ENCODE data around the gene SLC17A1.

The SLC17A1 gene

DNA sequence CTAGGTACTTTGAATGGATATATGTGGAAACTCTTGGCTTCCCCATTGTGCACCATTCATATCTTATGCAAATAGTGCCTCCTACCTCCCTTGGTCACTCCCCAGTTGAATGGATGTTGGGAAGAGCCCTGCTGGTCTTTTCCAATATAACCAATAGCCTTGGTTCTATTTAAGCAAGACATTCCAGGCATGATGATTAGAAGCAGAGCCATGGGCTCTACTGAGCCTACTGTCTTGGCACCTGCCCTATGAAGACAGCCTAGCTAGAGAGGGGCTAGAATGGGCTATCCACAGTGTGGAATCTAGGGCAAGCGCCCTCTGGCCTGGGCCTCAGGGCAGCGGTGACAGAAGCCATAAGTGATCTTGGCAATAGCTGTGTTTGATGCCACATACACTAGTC lies 15.6 kb downstream of the SLC17A1 start:
- no peak overlapping the region for H3K27ac ChIP-seq (ENCODE audit: low read depth, low read length)

DNA sequence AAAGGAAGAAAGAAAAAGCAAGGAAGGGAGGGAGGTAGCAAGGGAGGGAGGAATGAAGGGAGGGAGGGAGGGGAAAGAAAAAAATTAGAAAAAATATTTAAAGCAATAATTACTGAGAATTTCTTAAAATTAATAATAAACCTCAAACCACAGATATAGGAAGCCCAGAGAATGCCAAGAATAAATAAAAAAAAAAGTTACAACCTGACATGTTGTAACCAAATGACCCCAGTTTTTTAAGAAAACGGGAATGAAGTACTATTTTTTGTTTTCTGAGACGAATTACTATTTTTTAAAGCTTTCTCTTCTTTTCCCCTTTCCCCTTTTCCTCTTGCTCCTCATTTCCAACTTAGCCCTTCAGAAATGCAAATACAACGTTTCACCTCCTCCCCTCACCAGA lies 16.7 kb downstream of the SLC17A1 start:
- no peaks in the 10 kb centered on the region for H3K27me3 ChIP-seq (ENCODE audit: control insufficient read depth, insufficient read depth, low read length)

More for the DNA sequence above, 15.6 kb downstream of the SLC17A1 start:
- no peaks in the 10 kb centered on the region for H3K36me3 ChIP-seq (ENCODE audit: control insufficient read depth, insufficient read depth, low read length)
- no peak overlapping the region for H3K4me3 ChIP-seq (ENCODE audit: low read length)
- H3K9ac ChIP-seq (ENCODE audit: low read length), result no peak overlapping the region
- H3K4me1 ChIP-seq (ENCODE audit: control insufficient read depth, insufficient read depth, low read length), result no peaks in the 10 kb centered on the region
- H3K27me3 ChIP-seq (ENCODE audit: control insufficient read depth, insufficient read depth, low read length), result no peaks in the 10 kb centered on the region

DNA sequence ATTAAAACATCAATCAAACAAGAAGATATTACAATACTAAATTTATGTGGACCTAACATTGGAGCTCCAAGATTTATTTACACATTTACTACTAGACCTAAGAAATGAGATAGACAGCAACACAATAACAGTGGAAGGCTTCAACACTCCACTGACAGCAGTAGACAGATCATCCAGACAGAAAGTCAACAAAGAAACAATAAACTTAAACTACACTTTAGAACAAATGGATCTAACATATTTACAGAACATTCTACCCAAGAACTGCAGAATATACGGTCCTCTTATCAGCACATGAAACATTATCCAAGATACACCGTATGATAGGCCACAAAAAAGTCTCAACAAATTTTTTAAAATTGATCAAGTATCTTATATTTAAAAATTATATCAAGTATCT lies 27.0 kb downstream of the SLC17A1 start:
- H3K36me3 ChIP-seq (ENCODE audit: control insufficient read depth, insufficient read depth, low read length), result no peaks in the 10 kb centered on the region
- H3K27ac ChIP-seq (ENCODE audit: low read depth, low read length), result no peak overlapping the region
- no peak overlapping the region for H3K9ac ChIP-seq (ENCODE audit: low read length)
- no peaks in the 10 kb centered on the region for H3K27me3 ChIP-seq (ENCODE audit: control insufficient read depth, insufficient read depth, low read length)
- H3K4me1 ChIP-seq (ENCODE audit: control insufficient read depth, insufficient read depth, low read length), result no peaks in the 10 kb centered on the region
- no peak overlapping the region for H3K4me3 ChIP-seq (ENCODE audit: low read length)

More for the DNA sequence above, 16.7 kb downstream of the SLC17A1 start:
- Histone ChIP-seq H3K9ac (ENCODE audit: low read length) (no peak overlapping the region), H3K4me3 (ENCODE audit: low read length) (no peak overlapping the region), H3K4me1 (ENCODE audit: control insufficient read depth, insufficient read depth, low read length) (no peaks in the 10 kb centered on the region), H3K27ac (ENCODE audit: low read depth, low read length) (no peak overlapping the region), H3K36me3 (ENCODE audit: control insufficient read depth, insufficient read depth, low read length) (no peaks in the 10 kb centered on the region)

DNA sequence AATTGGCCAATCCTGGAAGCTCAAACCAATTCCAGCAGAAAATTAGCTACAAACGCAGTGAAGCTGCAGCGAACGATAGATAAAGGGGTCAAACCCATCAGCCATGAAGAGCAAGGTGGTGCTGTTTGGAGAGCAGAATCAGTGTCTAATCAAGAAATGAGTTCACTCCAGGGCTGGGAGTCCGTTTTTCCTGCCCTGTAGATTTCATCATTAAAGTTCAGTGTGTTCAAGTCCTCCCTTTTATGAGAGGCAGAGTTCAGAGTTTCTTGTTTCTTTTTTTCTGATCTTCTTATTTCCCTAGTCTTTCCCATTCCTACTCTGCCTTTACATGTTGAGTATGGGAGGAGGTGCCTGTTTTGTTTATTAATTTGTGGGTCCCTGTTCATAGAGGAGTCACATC lies 30.4 kb downstream of the SLC17A1 start:
- Histone ChIP-seq H3K4me1 (ENCODE audit: control insufficient read depth, insufficient read depth, low read length) (no peaks in the 10 kb centered on the region), H3K27me3 (ENCODE audit: control insufficient read depth, insufficient read depth, low read length) (no peaks in the 10 kb centered on the region), H3K36me3 (ENCODE audit: control insufficient read depth, insufficient read depth, low read length) (no peaks in the 10 kb centered on the region), H3K27ac (ENCODE audit: low read depth, low read length) (no peak overlapping the region), H3K4me3 (ENCODE audit: low read length) (no peak overlapping the region), H3K9ac (ENCODE audit: low read length) (no peak overlapping the region)

DNA sequence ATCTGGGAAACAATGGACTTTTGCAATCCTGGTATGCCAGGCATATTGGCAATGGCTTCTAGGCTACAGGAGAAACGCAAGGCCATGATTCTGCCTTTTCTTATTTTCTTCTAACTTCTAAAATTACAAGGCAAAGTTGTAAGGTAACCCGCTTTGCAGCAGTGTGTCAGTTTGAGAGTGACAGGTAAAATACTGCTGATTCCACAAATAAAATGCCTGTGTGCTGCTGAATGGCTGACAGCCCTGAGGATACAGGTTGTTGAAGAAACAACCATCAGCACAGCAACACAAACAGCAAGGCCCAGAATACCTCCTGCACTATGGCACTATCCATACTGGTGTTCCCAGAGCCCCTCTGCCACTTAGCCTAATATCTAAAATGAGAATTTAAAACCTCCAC lies 37.1 kb downstream of the SLC17A1 start:
- no peak overlapping the region for H3K4me3 ChIP-seq (ENCODE audit: low read length)
- no peaks in the 10 kb centered on the region for H3K36me3 ChIP-seq (ENCODE audit: control insufficient read depth, insufficient read depth, low read length)
- H3K27ac ChIP-seq (ENCODE audit: low read depth, low read length), result no peak overlapping the region
- no peak overlapping the region for H3K9ac ChIP-seq (ENCODE audit: low read length)
- no peaks in the 10 kb centered on the region for H3K27me3 ChIP-seq (ENCODE audit: control insufficient read depth, insufficient read depth, low read length)
- H3K4me1 ChIP-seq (ENCODE audit: control insufficient read depth, insufficient read depth, low read length), result no peaks in the 10 kb centered on the region

DNA sequence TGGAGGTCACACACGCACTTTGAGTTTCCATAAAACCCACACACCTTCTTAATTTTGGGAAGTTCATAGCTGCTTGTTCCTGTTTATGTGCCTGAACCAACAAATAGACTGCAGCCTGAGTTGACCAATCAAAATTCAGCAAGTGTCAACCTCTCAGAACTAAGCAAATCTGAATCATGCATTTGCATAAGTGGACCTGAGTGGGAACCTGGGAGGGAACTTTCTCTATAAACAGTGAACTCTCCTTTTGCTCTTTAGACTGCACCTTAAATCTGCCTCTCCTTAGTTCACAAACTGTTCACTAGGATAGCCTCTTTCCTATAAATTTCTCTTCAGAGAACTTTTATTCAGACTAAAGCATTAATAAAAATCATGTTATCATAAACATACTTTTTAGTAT lies 37.9 kb downstream of the SLC17A1 start:
- no peak overlapping the region for H3K4me3 ChIP-seq (ENCODE audit: low read length)
- no peak overlapping the region for H3K27ac ChIP-seq (ENCODE audit: low read depth, low read length)
- no peaks in the 10 kb centered on the region for H3K4me1 ChIP-seq (ENCODE audit: control insufficient read depth, insufficient read depth, low read length)
- no peaks in the 10 kb centered on the region for H3K36me3 ChIP-seq (ENCODE audit: control insufficient read depth, insufficient read depth, low read length)
- no peak overlapping the region for H3K9ac ChIP-seq (ENCODE audit: low read length)
- H3K27me3 ChIP-seq (ENCODE audit: control insufficient read depth, insufficient read depth, low read length), result no peaks in the 10 kb centered on the region

DNA sequence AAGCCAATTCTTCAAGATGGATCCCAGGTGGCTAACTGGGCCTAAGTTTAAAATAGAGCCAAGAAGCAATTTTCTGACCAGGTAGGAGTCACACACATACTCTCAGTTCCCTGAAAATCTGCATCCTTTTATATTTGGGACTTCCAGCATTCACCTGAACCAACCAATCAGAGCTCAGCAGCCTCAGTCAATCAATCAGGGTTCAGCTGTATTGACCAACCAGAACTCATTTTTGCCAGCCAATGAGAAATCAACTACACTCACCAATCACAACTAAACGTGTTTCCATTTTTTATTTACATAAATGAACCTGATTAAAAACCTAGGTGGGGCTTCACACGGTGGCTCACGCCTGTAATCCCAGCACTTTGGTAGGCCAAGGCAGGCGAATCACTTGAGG lies 39.8 kb downstream of the SLC17A1 start:
- H3K27ac ChIP-seq (ENCODE audit: low read depth, low read length), result no peak overlapping the region
- no peaks in the 10 kb centered on the region for H3K4me1 ChIP-seq (ENCODE audit: control insufficient read depth, insufficient read depth, low read length)
- H3K9ac ChIP-seq (ENCODE audit: low read length), result no peak overlapping the region
- no peak overlapping the region for H3K4me3 ChIP-seq (ENCODE audit: low read length)
- no peaks in the 10 kb centered on the region for H3K36me3 ChIP-seq (ENCODE audit: control insufficient read depth, insufficient read depth, low read length)
- H3K27me3 ChIP-seq (ENCODE audit: control insufficient read depth, insufficient read depth, low read length), result no peaks in the 10 kb centered on the region

DNA sequence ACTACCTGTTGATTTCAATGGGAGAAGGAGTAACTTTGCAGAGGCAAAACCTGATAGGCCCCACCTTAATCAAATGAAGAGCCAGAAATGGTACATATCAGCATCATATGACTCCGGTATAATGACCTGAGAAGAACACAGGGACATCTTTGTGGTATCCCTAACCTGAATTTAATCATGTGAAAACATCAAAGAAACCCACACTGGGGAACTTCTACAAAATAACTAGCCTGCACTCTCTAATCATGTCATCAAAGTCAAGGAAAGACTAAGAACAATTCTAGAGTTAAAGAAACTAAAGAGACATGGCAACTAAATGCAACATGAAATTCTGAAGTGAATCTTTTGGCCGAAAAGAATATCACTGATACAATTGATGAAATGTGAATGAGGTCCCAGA lies 42.4 kb downstream of the SLC17A1 start:
- Histone ChIP-seq H3K9ac (ENCODE audit: low read length) (no peak overlapping the region), H3K27me3 (ENCODE audit: control insufficient read depth, insufficient read depth, low read length) (no peaks in the 10 kb centered on the region), H3K4me3 (ENCODE audit: low read length) (no peak overlapping the region), H3K36me3 (ENCODE audit: control insufficient read depth, insufficient read depth, low read length) (no peaks in the 10 kb centered on the region), H3K27ac (ENCODE audit: low read depth, low read length) (no peak overlapping the region), H3K4me1 (ENCODE audit: control insufficient read depth, insufficient read depth, low read length) (no peaks in the 10 kb centered on the region)

DNA sequence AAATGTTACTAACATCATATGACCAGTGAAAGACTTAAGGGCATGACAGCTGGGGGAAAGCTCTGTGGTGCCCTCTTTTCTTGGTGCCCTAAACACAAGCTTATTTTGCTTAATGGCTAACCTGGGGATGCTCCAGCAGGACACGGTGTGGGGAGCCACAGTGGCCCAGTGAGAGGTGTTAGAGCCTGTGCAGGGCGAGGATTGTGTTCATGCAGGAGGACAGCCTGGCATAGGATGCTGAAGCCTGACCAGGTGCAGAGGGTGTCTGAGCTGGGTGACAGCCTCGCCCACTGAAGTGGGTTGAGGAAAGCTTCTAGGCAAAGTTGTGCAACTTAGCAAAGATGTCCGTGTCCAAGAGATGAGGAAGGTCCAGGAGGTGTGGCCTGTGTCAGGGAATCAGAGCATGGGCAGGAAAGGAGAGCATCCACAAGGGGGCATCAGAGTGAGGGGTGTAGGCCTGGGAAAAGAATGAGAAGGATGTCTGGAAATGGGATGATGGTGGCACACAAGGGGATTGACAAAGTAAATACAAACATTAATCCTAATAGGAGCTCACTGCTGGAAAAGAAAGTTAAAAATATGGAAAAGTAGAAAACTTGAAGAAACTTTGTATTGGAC lies 43.4 kb downstream of the SLC17A1 start:
- Histone ChIP-seq H3K36me3 (ENCODE audit: control insufficient read depth, insufficient read depth, low read length) (no peaks in the 10 kb centered on the region), H3K4me3 (ENCODE audit: low read length) (no peak overlapping the region), H3K27ac (ENCODE audit: low read depth, low read length) (no peak overlapping the region), H3K27me3 (ENCODE audit: control insufficient read depth, insufficient read depth, low read length) (no peaks in the 10 kb centered on the region), H3K9ac (ENCODE audit: low read length) (no peak overlapping the region), H3K4me1 (ENCODE audit: control insufficient read depth, insufficient read depth, low read length) (no peaks in the 10 kb centered on the region)

DNA sequence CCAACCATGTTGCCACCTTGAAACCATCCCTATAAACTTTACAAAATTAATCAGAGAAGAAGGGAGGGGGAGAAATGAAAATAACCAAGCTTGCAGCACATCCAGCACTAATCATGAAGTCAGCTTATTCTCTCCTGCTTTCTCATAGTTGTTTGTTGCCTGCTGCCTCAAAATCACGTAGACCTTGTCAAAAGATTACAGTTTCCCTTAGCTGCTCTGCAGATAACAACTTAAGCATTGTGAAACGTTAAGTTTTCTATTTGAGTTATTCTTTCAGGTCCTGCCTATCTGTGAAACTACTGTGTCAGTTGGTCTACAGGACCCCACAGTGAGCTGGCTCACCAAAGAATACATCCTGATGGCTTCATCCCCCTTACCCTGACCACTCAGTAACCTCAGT lies 44.4 kb downstream of the SLC17A1 start:
- H3K27ac ChIP-seq (ENCODE audit: low read depth, low read length), result no peak overlapping the region
- H3K4me3 ChIP-seq (ENCODE audit: low read length), result no peak overlapping the region
- no peaks in the 10 kb centered on the region for H3K27me3 ChIP-seq (ENCODE audit: control insufficient read depth, insufficient read depth, low read length)
- no peaks in the 10 kb centered on the region for H3K36me3 ChIP-seq (ENCODE audit: control insufficient read depth, insufficient read depth, low read length)
- H3K4me1 ChIP-seq (ENCODE audit: control insufficient read depth, insufficient read depth, low read length), result no peaks in the 10 kb centered on the region
- H3K9ac ChIP-seq (ENCODE audit: low read length), result no peak overlapping the region

DNA sequence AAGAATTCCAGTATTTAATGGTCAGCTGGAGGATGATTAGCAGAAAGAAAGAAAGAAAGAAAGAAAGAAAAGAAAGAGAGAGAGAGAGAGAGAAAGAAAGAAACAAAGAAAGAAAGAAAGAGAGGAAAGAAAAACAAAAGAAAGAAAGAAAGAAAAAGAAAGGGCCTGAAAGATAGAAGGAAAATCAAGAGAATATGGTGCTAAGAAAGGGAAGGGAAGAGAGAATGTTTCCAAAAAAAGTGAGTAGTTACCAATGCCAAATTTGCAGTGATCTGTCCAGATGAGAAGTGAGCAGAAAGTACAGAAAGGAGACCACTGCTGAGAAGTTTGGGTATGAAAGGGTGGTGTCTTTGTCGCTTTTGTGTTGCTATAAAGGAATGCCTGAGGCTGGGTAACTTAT lies 50.7 kb downstream of the SLC17A1 start:
- Histone ChIP-seq H3K4me3 (ENCODE audit: low read length) (no peak overlapping the region), H3K27ac (ENCODE audit: low read depth, low read length) (no peak overlapping the region), H3K36me3 (ENCODE audit: control insufficient read depth, insufficient read depth, low read length) (no peaks in the 10 kb centered on the region), H3K27me3 (ENCODE audit: control insufficient read depth, insufficient read depth, low read length) (no peaks in the 10 kb centered on the region), H3K9ac (ENCODE audit: low read length) (no peak overlapping the region), H3K4me1 (ENCODE audit: control insufficient read depth, insufficient read depth, low read length) (no peaks in the 10 kb centered on the region)

DNA sequence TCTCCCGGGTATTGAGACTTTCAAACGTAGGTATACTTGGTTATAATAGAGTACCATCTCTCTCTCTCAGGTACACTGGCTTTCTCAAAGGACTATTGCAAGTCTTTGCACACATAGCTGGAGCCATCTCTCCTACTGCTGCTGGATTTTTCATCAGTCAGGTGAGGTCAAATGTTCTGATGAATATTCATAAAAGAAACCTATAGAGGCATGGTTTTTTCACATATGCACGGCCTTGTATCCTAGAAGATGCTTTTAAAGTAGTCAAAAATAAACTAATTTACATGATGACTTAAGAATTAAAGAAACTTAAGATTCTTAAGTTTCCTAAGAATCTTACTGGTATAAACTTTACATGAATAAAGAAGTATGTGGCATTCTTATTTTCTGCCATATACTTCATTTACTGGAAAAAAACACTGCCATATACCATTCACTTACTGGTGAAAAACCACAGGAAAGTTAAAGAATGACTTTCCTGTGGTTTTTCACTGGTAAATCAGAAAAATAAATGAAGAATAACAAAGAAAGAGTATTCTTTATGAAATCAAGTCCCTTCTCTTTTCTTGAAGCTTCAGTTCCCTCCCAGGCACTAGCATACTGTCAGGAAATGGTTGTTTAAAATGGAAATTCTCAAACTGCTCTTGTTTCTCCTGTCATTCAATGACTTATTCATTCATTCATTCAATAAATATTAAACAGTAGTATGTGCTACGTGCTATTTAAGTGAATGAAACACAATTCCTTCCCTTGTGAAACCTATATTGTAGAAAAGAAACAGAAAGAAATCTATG lies 53.8 kb downstream of the SLC17A1 start:
- no peak overlapping the region for H3K9ac ChIP-seq (ENCODE audit: low read length)
- H3K36me3 ChIP-seq (ENCODE audit: control insufficient read depth, insufficient read depth, low read length), result no peaks in the 10 kb centered on the region
- H3K27ac ChIP-seq (ENCODE audit: low read depth, low read length), result no peak overlapping the region
- no peaks in the 10 kb centered on the region for H3K27me3 ChIP-seq (ENCODE audit: control insufficient read depth, insufficient read depth, low read length)
- H3K4me3 ChIP-seq (ENCODE audit: low read length), result no peak overlapping the region
- no peaks in the 10 kb centered on the region for H3K4me1 ChIP-seq (ENCODE audit: control insufficient read depth, insufficient read depth, low read length)

DNA sequence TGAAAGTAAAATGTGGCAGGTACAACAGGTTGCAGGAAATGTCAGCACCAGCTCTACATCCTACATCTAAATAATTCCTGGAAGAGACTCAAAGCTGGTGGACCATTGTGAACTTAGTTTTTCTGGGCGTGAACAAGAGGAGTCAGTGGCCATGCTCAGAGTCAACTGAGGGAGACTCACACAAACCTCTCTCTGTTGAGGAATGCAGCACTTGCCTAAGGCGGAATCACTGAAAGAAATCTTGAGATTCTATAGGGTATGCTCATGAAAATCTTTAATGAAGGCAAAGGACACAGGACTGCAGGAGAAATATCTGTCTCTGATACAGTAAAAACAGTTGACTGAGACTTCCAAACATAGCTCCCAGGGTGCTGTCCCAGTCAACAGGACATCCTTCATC lies 54.8 kb downstream of the SLC17A1 start:
- Histone ChIP-seq H3K27me3 (ENCODE audit: control insufficient read depth, insufficient read depth, low read length) (no peaks in the 10 kb centered on the region), H3K27ac (ENCODE audit: low read depth, low read length) (no peak overlapping the region), H3K9ac (ENCODE audit: low read length) (no peak overlapping the region), H3K4me1 (ENCODE audit: control insufficient read depth, insufficient read depth, low read length) (no peaks in the 10 kb centered on the region), H3K4me3 (ENCODE audit: low read length) (no peak overlapping the region), H3K36me3 (ENCODE audit: control insufficient read depth, insufficient read depth, low read length) (no peaks in the 10 kb centered on the region)
